Choroid plexus epithelial cell (primary cell): ENCODE data around the gene PLPP7.
"Not testable (repeated sequence)": the region's sequence is repeated elsewhere in the genome, so short reads cannot be mapped to it uniquely, and the experiment has no call there.

Source experiments
- DNase-seq: peaks from one replicate; pipeline ENCODE4 v3.0.0-alpha.2; 2010; ENCODE audit warnings: low read depth
- H3K4me3 ChIP-seq: 2 replicates; pipeline ENCODE4 v1.5.1; 2011; ENCODE audit warnings: low read depth, mild to moderate bottlenecking, control low read depth, low read length, moderate library complexity
- TF ChIP-seq, protein P1 (sequence below): conservative IDR thresholded peaks from 2 replicates; pipeline ENCODE4 v1.5.1; 2011; ENCODE audit warnings: low read depth, mild to moderate bottlenecking, control low read depth, inconsistent platforms, low read length, moderate library complexity

PLPP7 gene

DNA sequence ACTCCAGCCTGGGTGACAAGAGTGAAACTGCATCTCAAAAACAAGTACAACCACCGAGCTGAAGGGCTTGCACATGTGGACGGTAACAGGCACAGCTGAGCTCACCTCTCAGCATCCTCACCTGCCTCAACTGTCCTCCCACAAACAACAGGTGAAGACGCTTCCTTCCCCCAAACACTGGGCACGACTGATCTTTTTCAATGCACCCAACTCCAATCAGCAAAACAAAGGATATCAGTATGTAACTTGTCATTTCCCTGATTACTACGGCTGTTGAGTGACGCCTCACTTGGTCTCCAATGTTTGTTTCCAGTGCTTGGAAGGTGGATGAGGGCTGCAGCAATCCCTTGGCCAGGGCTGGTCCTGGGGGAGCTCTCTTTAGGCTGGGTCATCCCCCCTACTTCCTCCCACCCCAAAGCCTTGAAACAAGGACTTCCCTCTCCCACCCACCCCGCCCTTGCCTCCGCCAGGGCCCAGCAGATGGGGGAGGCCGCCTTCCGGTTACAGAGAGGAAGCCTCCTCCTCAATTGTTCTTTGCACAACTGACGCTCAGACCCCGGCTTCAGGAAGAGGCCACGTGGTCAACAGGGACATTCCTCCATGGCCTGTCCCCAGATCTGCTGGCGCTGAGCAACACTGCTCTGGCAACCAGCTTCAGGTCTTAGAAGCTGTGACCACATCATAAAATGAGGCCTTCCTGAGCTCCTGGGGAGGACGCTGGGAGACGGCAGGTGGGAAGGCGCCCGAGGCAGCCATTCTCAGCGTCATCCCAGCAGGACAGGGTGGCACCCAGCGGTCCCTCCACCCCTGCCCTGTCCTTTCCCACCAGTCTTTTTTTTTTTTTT lies 19.1 kb upstream of the PLPP7 start:
- no peak for DNase-seq
- H3K4me3 ChIP-seq, result no peak overlapping the region
- TF ChIP-seq, protein P1, sequence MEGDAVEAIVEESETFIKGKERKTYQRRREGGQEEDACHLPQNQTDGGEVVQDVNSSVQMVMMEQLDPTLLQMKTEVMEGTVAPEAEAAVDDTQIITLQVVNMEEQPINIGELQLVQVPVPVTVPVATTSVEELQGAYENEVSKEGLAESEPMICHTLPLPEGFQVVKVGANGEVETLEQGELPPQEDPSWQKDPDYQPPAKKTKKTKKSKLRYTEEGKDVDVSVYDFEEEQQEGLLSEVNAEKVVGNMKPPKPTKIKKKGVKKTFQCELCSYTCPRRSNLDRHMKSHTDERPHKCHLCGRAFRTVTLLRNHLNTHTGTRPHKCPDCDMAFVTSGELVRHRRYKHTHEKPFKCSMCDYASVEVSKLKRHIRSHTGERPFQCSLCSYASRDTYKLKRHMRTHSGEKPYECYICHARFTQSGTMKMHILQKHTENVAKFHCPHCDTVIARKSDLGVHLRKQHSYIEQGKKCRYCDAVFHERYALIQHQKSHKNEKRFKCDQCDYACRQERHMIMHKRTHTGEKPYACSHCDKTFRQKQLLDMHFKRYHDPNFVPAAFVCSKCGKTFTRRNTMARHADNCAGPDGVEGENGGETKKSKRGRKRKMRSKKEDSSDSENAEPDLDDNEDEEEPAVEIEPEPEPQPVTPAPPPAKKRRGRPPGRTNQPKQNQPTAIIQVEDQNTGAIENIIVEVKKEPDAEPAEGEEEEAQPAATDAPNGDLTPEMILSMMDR, result no peak

GRCh38 chr9:131271016-131271273 lies 18.6 kb upstream of the PLPP7 start:
- DNase-seq, H3K4me3 ChIP-seq: not testable (repeated sequence)

GRCh38 chr9:131271506-131271931 lies 18.0 kb upstream of the PLPP7 start:
- no peak for DNase-seq
- TF ChIP-seq, protein P1, result no peak
- H3K4me3 ChIP-seq, result no peak overlapping the region

GRCh38 chr9:131272212-131272611 lies 17.3 kb upstream of the PLPP7 start:
- no peak overlapping the region for H3K4me3 ChIP-seq
- DNase-seq, result no peak
- TF ChIP-seq, protein P1, result no peak

- no peak for DNase-seq
- H3K4me3 ChIP-seq, result no peak overlapping the region
- TF ChIP-seq, protein P1, result no peak
Measured at GRCh38 chr9:131273146-131273855, 16.2 kb upstream of the PLPP7 start.

DNA sequence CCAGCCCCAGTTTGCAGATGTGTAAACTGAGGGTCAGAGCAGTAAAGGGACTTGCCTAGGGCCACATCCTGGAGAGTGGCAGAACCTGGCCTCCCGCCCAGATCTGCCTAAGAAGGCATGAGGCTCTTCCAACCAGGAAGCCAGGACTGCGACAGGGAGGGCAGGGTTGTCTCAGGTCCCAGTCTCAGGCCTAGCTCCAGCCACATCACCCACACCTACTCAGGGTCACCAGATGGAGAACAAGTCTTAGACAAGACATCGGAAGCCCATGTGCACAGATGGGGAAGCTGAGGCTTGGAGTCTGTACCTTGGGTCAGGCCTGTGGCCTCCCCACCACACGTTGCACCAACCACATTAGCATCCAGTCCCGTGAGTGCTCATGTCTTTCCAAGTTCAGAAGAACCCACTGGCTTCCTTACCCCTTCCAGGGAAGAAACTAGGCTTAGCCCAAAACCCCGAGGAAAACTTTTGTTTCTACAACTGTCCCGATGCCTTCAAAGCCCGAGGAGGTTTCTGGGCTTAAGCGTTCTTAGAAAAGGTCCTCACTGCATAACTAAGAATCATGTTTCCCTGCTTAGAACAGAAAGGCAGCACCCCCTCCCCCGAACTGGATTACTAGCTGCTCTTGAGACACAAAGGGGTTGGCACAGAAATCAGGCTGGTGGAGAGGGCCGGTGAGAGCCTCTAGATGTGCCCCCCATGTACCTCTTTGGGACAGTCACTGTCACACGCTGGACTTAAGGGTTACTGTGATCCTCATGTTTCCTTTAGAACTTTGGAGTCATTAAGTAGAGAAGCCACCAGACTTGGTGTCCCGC lies 15.5 kb upstream of the PLPP7 start:
- no peak overlapping the region for H3K4me3 ChIP-seq
- DNase-seq, result no peak
- TF ChIP-seq, protein P1, result no peak

- TF ChIP-seq, protein P1, result no peak
- DNase-seq, result no peak
- no peak overlapping the region for H3K4me3 ChIP-seq
Measured at GRCh38 chr9:131274674-131275331, 14.7 kb upstream of the PLPP7 start.
